HepG2 (cell line): ENCODE measurements around the gene SLC28A1. TPM values are rescaled to one million over a fixed set of nuclear protein-coding genes. Genes with fewer than 3 reads are reported as not detected.

Experiments used
- CBX2 ChIP-seq, 2 experiments: fragments of 200-600 bp in 1 of 2; sonication (generic); formaldehyde crosslinking in 1 of 2; IDR thresholded peaks; 2 replicates each; pipeline versions ENCODE4 v1.7.0 to v1.8.1; 2018 to 2022; ENCODE audit warnings: low read depth in 2 of 2, low read length in 1 of 2, mild to moderate bottlenecking in 1 of 2, missing genetic modification reagents in 1 of 2
- CEBPG ChIP-seq: IDR thresholded peaks from 2 replicates; pipeline ENCODE4 v1.6.1; 2016
- FOXA3 ChIP-seq: IDR thresholded peaks from 2 replicates; pipeline ENCODE4 v1.6.1; 2016; ENCODE audit warnings: missing genetic modification reagents, missing compliant biosample characterization
- GATAD2A ChIP-seq: IDR thresholded peaks from 2 replicates; pipeline ENCODE4 v1.6.1; 2016
- HNF1A ChIP-seq, 2 experiments: sonication (generic) in 1 of 2; formaldehyde crosslinking in 1 of 2; IDR thresholded peaks; 2 replicates each; pipeline versions ENCODE4 v1.4.0 to v1.6.1; 2016 to 2020; ENCODE audit warnings: borderline replicate concordance in 1 of 2, low read depth in 1 of 2, mild to moderate bottlenecking in 1 of 2, missing genetic modification reagents in 1 of 2
- IRX3 ChIP-seq: sonication (generic); formaldehyde crosslinking; IDR thresholded peaks from 2 replicates; pipeline ENCODE4 v1.8.1; 2023; ENCODE audit warnings: mild to moderate bottlenecking, low read depth, missing genetic modification reagents, borderline replicate concordance
- ISL2 ChIP-seq: sonication (generic); formaldehyde crosslinking; IDR thresholded peaks from 2 replicates; pipeline ENCODE4 v1.5.0; 2020; ENCODE audit warnings: missing genetic modification reagents
- MAFF ChIP-seq: IDR thresholded peaks from 2 replicates; pipeline ENCODE4 v1.6.1; 2011; ENCODE audit warnings: low read depth, low read length, improper control_type of control experiment
- NFKBIZ ChIP-seq: IDR thresholded peaks from 2 replicates; pipeline ENCODE4 v1.6.1; 2018; ENCODE audit warnings: missing genetic modification reagents, missing compliant biosample characterization
- SETDB1 ChIP-seq: sonication (generic); formaldehyde crosslinking; IDR thresholded peaks from 2 replicates; pipeline ENCODE4 v1.5.1; 2020; ENCODE audit warnings: missing genetic modification reagents, mild to moderate bottlenecking, borderline replicate concordance
- TEAD3 ChIP-seq: optimal IDR thresholded peaks from 2 replicates; pipeline ENCODE3; 2016; ENCODE audit warnings: borderline replicate concordance
- ZBTB33 ChIP-seq: sonication (generic); formaldehyde crosslinking; IDR thresholded peaks from 2 replicates; pipeline ENCODE4 v1.4.0; 2020; ENCODE audit warnings: missing genetic modification reagents
- ZFP62 ChIP-seq: sonication (generic); formaldehyde crosslinking; IDR thresholded peaks from 2 replicates; pipeline ENCODE4 v1.4.0; 2020; ENCODE audit warnings: missing genetic modification reagents
- ZNF33A ChIP-seq: sonication (generic); formaldehyde crosslinking; IDR thresholded peaks from 2 replicates; pipeline ENCODE4 v1.5.1; 2020; ENCODE audit warnings: missing genetic modification reagents, mild to moderate bottlenecking, moderate library complexity, borderline replicate concordance
- ZNF382 ChIP-seq: sonication (generic); formaldehyde crosslinking; IDR thresholded peaks from 2 replicates; pipeline ENCODE4 v1.5.0; 2020; ENCODE audit warnings: missing genetic modification reagents, mild to moderate bottlenecking, borderline replicate concordance
- ZNF556 ChIP-seq: sonication (generic); formaldehyde crosslinking; IDR thresholded peaks from 2 replicates; pipeline ENCODE4 v1.4.0; 2020; ENCODE audit warnings: mild to moderate bottlenecking, missing genetic modification reagents, borderline replicate concordance
- ZNF747 ChIP-seq: sonication (generic); formaldehyde crosslinking; IDR thresholded peaks from 2 replicates; pipeline ENCODE4 v1.8.1; 2023; ENCODE audit warnings: missing genetic modification reagents, mild to moderate bottlenecking, borderline replicate concordance
- polyA plus RNA-seq, 8 experiments: library from polyadenylated mRNA; depleted of rRNA in 3 of 8; stranded (reverse) in 7 of 8; unstranded in 1 of 8; fragments of >200 nt; fragmentation: Illumina TruSeq in 4 of 8; extraction: Trizol in 4 of 8; gene quantifications; 2 replicates each; pipeline versions ENCODE4 v1.2.1 to v1.2.3, GENCODE V29; 2011 to 2016; ENCODE audit warnings: low read depth in 4 of 8, missing spikeins in 1 of 8, mixed read lengths in 1 of 8; ENCODE audit not compliant: insufficient read depth in 1 of 8
- total RNA-seq, 5 experiments: library from RNA; depleted of rRNA; stranded (reverse); fragments of >200 nt; fragmentation: Illumina TruSeq; extraction: Trizol; gene quantifications; 2 replicates each; pipeline ENCODE4 v1.2.3, GENCODE V29; 2016; ENCODE audit warnings: low read depth in 1 of 5
- TF ChIP-seq, protein P1 (sequence below): sonication (generic); formaldehyde crosslinking; IDR thresholded peaks from 2 replicates; pipeline ENCODE4 v1.9.0; 2021; ENCODE audit warnings: missing genetic modification reagents, mild to moderate bottlenecking, borderline replicate concordance

The SLC28A1 gene
- total and polyA plus RNA-seq, 2 of the 13 experiments (the other 11 are each of a cell fraction or from before 2014, with no cell fraction given) = 0.31 to 5.8 TPM

DNA sequence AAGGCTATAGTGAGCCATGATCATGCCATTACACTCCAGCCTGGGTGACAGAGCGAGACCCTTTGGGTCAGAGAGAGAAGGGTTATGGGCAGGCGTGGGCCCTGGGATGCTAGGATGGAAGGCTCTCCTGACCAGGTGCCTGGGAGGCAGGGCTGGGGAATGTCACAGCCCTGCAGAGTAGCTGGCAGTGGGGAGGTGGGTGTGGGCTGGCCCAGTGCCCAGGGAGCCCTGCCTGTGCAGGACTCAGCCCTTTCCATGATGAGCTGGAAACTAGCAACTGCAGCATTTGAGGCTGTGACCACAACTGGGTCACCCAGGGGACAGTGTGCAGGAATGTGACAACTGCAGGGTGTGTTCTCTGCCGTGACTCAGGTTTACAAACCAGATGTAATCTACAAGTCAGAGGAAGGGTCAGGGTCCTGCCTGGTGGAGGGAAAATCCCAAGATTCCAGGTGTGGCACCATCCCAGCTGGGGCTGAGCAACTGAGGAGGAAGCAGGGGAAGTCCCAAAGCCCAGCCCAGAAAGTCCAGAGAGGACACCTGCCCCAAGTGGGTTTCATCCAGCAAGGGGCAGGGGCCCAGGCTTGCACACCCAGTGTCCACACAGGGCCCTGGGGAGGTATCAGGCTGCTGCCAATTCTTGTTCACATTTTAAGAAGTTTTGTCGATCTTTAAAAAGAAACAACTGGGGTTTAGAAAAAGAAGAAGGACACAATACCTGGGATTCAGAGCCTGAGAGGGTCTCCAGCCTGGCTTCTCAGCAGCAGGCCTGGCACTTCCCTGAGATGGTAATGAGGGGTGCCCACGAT, 45.5 kb downstream of the SLC28A1 start (continued):
- TF ChIP-seq ZBTB33 (no peak), SETDB1 (CRISPR knock-in tag) (no peak), ZNF747 (0 out of 2 replicates have a peak, but pooled peaks have one; percentile 29), ISL2 (0 out of 2 replicates have a peak, but pooled peaks have one; percentile 17), HNF1A (IDR thresholded peaks at IDR 0.05; ENCODE audit: low read depth) (no peak), HNF1A (CRISPR knock-in tag; IDR thresholded peaks at IDR 0.05; ENCODE audit: borderline replicate concordance) (peak; percentile 38; the same call in 1 of the 2 replicates), CEBPG (CRISPR knock-in tag) (0 out of 2 replicates have a peak, but pooled peaks have one; percentile 15), MAFF (peak; percentile 55; the same call in 1 of the 2 replicates), ZNF556 (CRISPR knock-in tag) (peak; percentile 76; the same call in 1 of the 2 replicates), TEAD3 (CRISPR knock-in tag) (peak; percentile 96), GATAD2A (CRISPR knock-in tag) (0 out of 2 replicates have a peak, but pooled peaks have one; percentile 57), ZFP62 (no peak), ZNF33A (CRISPR knock-in tag) (0 out of 2 replicates have a peak, but pooled peaks have one; percentile 40), FOXA3 (CRISPR knock-in tag) (peak; percentile 60; the same call in 1 of the 2 replicates), ZNF382 (CRISPR knock-in tag) (no peak), CBX2 (IDR thresholded peaks at IDR 0.05; ENCODE audit: low read depth, low read length) (no peak), CBX2 (CRISPR knock-in tag; IDR thresholded peaks at IDR 0.05; ENCODE audit: low read depth) (no peak), NFKBIZ (peak; percentile 62; the same call in 1 of the 2 replicates), IRX3 (CRISPR knock-in tag) (no peak)
- TF ChIP-seq, protein P1, sequence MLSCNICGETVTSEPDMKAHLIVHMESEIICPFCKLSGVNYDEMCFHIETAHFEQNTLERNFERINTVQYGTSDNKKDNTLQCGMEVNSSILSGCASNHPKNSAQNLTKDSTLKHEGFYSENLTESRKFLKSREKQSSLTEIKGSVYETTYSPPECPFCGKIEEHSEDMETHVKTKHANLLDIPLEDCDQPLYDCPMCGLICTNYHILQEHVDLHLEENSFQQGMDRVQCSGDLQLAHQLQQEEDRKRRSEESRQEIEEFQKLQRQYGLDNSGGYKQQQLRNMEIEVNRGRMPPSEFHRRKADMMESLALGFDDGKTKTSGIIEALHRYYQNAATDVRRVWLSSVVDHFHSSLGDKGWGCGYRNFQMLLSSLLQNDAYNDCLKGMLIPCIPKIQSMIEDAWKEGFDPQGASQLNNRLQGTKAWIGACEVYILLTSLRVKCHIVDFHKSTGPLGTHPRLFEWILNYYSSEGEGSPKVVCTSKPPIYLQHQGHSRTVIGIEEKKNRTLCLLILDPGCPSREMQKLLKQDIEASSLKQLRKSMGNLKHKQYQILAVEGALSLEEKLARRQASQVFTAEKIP (CRISPR knock-in tag) = no peak
